ENCODE data around the gene CARD8. TPM values are rescaled to one million over a fixed set of nuclear protein-coding genes. Genes with fewer than 3 reads are reported as not detected.

Gene CARD8
- polyA plus RNA-seq, 3 donors = 50.6 to 61.0 (median 55.2) TPM

DNA sequence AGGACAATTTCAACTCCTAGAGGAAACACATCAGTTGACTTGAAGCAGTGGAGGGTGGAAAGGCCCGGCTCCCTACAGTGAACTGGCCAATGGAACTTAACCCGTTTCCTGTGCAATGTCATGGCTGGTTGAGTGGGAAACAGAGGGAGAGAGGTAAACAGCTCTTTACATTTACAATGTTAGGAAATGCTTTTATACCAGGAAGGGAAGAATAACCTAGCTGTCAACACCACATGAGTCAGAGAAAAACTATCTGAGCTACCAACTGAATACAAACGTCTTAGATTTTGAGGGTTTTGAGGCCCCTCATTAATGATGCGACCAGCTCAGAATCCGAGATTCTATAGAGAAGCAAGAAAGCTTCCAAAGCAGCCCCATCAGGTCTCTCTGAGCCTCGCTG is 36.7 kb downstream of the CARD8 start:
- no peak for DNase-seq (ENCODE audit: low read depth in 3 of 3, low spot score in 2 of 3)

- no peak for DNase-seq (ENCODE audit: low read depth in 3 of 3, low spot score in 2 of 3)
Observed at GRCh38 chr19:48216933-48217332, 38.8 kb downstream of the CARD8 start.

GRCh38 chr19:48213959-48214358 is 41.8 kb downstream of the CARD8 start:
- no peak for DNase-seq (ENCODE audit: low read depth in 3 of 3, low spot score in 2 of 3)

DNA sequence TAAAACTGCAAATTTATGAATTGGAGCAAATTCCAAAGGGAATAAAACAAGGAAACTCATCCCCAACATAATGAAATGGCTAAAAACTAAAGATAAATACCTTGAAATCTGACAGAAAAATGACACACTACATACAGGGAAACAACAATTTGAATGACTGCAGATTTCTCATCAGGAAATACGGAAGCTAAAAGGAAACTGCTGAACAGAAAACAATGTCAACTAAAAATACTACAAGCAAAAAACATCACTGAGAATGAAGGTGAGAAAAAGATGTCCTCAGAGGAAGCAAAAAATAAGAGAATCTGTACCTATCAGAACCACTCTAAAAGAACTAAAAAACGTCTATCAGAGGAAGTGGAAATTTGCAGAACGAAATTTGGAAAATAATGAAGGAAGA is 45.7 kb downstream of the CARD8 start:
- no peak for DNase-seq (ENCODE audit: low read depth in 3 of 3, low spot score in 2 of 3)

DNA sequence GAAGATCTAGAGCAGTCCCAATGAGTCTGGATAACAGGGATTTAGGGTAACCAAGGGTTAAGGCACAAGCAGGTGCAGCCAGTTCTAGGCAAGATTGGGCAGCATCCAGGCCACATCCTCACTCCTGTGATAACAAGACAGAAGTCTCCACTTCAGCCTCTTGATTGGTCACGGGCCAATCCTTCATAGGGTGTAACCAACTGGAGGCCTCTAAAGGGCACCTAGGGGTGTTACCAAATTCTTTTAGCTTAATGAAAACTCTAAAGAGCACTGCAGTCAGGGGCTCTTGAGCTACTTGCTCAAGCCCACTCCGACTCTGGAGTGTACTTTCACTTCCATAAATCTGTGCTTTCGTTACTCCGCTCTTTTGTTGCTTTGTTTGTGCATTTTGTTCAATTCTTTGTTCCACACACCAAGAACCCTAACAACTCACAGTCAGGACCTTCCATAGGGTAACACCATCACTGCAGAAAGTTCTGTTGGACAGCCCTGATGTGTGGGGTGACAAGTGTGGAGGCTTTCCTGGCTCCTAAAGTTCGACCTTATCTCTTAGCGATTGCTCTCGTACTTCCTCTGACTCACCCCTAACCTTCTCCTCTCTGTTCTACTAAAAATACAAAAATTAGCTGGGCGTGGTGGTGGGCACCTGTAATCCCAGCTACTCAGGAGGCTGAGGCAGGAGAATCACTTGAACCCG is 49.2 kb downstream of the CARD8 start:
- no peak for DNase-seq (ENCODE audit: low read depth in 3 of 3, low spot score in 2 of 3)

DNA sequence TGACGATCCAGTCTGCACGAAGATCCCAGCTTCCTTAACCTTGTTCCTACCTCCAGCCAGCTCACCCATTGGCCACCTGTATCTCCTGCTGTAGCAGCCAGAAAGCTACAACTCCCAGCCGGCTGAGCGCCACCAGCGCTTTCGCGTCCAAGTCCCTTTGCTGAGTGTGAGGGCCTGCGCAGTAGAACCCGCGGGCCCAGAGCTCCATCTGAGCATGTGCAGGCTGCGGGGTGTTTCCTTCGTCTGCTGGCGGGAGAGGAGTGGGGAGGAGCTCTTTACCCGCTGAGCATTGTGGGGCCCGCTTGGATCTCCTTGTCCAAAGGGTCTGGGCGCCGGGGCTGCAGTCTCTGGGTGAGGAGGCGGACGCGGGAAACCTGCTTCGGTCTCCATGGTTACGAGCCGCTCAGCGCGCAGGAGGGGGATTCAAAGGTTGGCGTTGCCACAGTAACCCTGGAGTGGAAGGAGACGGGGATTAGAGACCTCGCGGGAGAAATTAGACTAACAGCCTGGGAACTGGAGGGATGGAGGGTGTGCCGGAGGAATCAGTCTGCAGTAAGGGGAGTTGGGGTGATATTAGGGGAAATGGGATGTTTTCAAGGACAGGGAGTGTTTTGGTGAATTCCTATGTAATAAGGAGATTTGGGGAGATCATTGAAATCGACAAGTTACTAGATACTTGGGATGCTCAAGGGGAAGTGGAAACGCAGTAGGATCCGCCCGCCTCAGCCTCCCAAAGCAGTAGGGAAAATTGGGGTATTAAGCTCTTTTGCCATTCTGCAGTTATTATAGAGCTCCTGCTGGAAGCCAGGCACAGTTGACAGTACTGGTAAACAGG is 51.7 kb downstream of the CARD8 start:
- peak; percentile 83 to 95 (median 85) for DNase-seq (ENCODE audit: low read depth in 3 of 3, low spot score in 2 of 3)

- DNase-seq (ENCODE audit: low read depth in 3 of 3, low spot score in 2 of 3) = no peak
Observed at GRCh38 chr19:48203222-48203793, 52.4 kb downstream of the CARD8 start.

GRCh38 chr19:48196933-48197665 is 58.6 kb downstream of the CARD8 start:
- DNase-seq (ENCODE audit: low read depth in 3 of 3, low spot score in 2 of 3) = no peak

GRCh38 chr19:48196321-48196763 is 59.4 kb downstream of the CARD8 start:
- DNase-seq (ENCODE audit: low read depth in 3 of 3, low spot score in 2 of 3) = no peak

DNA sequence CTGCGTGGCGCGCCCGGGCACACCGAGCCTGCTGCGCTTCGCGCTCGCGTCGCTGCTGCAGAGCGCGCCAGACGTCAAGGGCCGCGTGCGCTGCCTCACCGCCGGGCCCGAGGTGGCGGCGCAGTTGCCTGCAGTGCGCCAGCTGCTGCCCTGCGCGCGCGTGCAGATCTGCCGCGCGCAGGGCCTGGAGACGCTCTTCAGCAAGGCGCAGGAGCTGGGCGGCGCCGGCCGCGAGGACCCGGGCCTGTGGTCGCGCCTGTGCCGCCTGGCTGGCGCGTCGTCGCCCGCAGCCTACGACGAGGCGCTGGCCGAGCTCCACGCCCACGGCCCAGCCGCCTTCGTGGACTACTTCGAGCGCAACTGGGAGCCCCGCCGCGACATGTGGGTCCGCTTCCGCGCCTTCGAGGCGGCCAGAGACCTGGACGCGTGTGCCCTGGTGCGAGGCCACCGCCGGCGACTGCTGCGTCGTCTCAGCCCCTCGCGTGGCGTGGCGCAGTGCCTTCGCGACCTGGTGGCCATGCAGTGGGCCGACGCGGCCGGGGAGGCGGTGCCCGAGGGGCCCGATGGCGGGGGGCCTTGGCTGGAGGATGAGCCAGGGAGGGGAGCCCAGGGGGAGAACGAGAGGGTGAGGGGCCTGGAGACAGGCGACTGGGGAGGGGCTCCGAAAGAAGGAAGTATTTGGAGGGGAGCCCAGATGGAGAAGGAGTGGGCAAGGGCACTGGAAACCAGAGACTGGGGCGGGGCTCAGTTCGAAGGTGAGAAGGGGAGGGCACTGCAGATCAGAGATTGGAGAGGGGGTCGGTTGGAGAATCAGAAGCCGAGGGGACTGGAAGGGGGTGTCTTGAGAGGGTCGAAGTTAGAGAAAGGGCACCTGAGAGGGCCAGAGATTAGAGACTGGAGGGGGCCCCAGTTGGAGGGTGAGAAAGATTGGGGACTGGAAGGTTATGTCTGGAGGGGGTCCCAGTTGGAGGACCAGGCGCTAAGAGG is 60.6 kb downstream of the CARD8 start:
- no peak for DNase-seq (ENCODE audit: low read depth in 3 of 3, low spot score in 2 of 3)

- DNase-seq (ENCODE audit: low read depth in 3 of 3, low spot score in 2 of 3) = no peak
Observed at GRCh38 chr19:48194041-48194843, 61.5 kb downstream of the CARD8 start.

GRCh38 chr19:48192750-48193149 is 63.0 kb downstream of the CARD8 start:
- no peak for DNase-seq (ENCODE audit: low read depth in 3 of 3, low spot score in 2 of 3)

DNA sequence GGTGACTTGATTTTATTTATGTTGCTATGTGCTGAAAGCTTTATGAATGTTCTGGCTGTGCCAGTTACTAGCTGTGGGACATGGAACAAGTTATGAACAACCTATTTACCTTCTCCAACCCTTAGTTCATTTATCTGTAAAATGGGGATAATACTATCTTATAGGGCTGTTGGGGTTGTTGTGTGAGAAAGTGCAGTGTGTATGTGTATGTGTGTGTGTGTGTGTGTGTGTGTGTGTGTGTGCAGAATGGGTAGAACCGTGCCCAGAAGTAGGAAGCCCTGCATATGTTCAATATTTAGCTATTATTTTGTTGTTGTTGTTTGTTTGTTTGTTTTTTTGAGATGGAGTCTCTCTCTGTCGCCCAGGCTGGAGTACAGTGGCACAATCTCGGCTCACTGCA is 64.8 kb downstream of the CARD8 start:
- DNase-seq (ENCODE audit: low read depth in 3 of 3, low spot score in 2 of 3) = no peak

DNA sequence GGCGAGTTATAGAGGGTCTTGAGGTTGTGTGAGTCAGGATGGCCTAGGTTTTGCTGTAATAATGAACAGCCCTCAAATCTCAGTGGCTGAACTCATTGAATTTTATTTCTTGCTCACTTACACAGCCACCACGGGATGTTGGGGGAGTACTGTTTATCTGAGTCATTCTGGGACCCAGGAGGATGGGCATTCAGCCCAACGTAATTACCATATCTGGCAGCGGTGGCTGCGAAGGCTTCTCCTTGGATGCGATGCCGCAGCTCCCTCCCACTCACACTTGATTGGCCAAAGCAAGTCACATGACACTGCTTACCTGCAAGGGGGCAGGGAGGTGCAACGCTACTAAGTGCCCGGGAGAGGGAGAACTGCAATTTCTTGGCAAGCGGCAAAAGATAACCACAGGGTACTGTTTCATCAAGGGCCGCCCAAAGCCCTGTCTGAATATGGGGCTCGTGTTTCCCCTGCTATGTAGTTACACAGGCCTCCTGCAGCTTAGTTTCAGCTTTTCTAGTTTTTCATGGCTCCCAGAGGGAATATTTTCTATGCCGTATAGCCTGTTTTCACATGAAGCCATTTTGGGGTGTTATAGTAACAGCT is 65.3 kb downstream of the CARD8 start:
- no peak for DNase-seq (ENCODE audit: low read depth in 3 of 3, low spot score in 2 of 3)

DNA sequence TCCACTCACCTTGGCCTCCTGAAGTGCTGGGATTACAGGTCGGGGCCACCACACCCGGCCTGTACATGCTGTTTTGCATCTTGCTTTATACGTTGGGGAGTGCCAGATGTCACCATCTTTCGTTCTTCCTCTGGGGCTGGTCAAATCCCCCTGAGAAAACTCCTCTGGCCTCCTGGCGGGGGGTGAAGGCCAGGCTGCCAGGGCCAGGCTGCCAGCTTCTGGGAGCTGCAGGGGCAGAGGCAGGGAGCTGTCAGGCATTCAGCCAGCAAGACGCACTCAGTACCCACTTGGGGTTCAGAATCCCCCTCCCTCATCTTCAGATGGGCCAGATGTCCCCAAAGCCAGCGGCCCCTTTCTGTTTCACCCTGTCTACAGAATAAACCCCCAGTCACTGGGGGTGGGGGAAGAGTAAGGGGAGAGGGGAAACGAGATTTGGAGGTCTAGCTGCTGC is 69.1 kb downstream of the CARD8 start:
- DNase-seq (ENCODE audit: low read depth in 3 of 3, low spot score in 2 of 3) = no peak

DNA sequence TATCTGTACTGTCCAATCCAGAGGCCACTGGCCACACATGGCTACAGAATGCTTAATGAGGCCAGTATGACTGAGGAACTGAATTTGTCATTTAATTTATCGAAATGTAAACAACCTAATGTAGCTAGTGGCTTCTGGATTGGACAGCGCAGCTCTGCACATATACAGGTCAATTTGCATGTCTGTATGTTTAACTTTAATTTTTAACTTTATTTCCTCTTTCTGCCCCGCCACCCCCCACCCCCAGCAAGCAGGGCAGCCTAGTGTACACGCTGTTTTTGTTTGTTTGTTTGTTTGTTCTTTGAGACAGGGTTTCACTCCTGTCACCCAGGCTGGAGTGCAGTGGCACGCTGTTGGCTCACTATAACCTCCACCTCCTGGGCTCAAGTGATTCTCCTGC is 69.7 kb downstream of the CARD8 start:
- no peak for DNase-seq (ENCODE audit: low read depth in 3 of 3, low spot score in 2 of 3)

DNA sequence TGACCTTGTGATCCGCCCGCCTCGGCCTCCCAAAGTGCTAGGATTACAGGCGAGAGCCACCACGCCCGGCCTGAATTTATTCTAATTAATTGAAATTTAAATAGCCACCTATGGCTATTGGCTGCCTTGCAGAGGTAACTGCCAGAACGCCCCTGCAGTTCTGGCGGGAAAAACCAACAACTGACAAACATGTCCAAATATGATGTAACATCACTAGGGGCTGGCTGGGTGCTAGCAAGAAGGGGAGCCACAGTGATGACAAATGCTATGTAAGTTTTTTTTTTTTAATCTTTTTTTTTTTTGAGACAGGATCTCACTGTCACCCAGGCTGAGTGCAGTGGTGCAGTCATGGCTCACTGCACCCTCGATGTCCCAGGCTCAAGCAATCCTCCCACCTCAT is 72.4 kb downstream of the CARD8 start:
- no peak for DNase-seq (ENCODE audit: low read depth in 3 of 3, low spot score in 2 of 3)

DNA sequence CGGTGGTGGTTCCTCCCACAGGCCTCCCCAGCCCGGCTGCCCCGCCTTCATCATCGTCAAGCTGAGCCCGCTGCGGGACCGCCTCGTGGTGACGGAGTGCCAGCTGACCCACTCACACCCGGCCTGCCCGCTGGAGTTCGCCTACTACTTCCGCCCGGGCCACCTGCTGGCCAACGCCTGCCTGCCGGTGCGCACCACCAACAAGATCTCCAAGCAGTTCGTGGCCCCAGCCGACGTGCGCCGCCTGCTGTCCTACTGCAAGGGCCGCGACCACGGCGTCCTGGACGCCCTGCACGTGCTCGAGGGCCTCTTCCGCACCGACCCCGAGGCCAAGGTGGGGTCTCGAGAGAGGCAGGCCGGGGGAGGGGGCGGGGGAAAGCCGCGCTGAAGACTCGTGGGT is 73.3 kb downstream of the CARD8 start:
- DNase-seq (ENCODE audit: low read depth in 3 of 3, low spot score in 2 of 3) = no peak

GRCh38 chr19:48181505-48181904 is 74.2 kb downstream of the CARD8 start:
- DNase-seq (ENCODE audit: low read depth in 3 of 3, low spot score in 2 of 3) = no peak
